ENCODE data around the gene DAPK2. TPM values are rescaled to one million over a fixed set of nuclear protein-coding genes. Genes with fewer than 3 reads are reported as not detected.
A peak's percentile ranks its signal among the peaks of the same experiment; 100 is the strongest.

The DAPK2 gene
- polyA plus RNA-seq, 4 donors, result 4.9 to 6.2 (median 5.1) TPM

- DNase-seq (ENCODE audit: low read depth in 4 of 4, low spot score in 3 of 4), result no peak
Observed at GRCh38 chr15:63879995-63880394, 166.3 kb downstream of the DAPK2 start.

- no peak for DNase-seq (ENCODE audit: low read depth in 4 of 4, low spot score in 3 of 4)
Observed at GRCh38 chr15:63879211-63879610, 167.1 kb downstream of the DAPK2 start.

- DNase-seq (ENCODE audit: low read depth in 4 of 4, low spot score in 3 of 4), result no peak
Observed at GRCh38 chr15:63877713-63878271, 168.5 kb downstream of the DAPK2 start.

GRCh38 chr15:63876085-63876662 is 170.1 kb downstream of the DAPK2 start:
- no peak for DNase-seq (ENCODE audit: low read depth in 4 of 4, low spot score in 3 of 4)

GRCh38 chr15:63874616-63875015 is 171.7 kb downstream of the DAPK2 start:
- no peak for DNase-seq (ENCODE audit: low read depth in 4 of 4, low spot score in 3 of 4)

GRCh38 chr15:63872759-63873510 is 173.3 kb downstream of the DAPK2 start:
- DNase-seq (ENCODE audit: low read depth in 4 of 4, low spot score in 3 of 4), result no peak

GRCh38 chr15:63870487-63871209 is 175.6 kb downstream of the DAPK2 start:
- peak; percentile 76 to 85 (median 84) for DNase-seq (ENCODE audit: low read depth in 4 of 4, low spot score in 3 of 4)

- DNase-seq (ENCODE audit: low read depth in 4 of 4, low spot score in 3 of 4), result no peak
Observed at GRCh38 chr15:63870043-63870394, 176.3 kb downstream of the DAPK2 start.

- no peak for DNase-seq (ENCODE audit: low read depth in 4 of 4, low spot score in 3 of 4)
Observed at GRCh38 chr15:63869371-63870042, 176.8 kb downstream of the DAPK2 start.

- DNase-seq (ENCODE audit: low read depth in 4 of 4, low spot score in 3 of 4), result no peak
Observed at GRCh38 chr15:63864186-63864585, 182.1 kb downstream of the DAPK2 start.

GRCh38 chr15:63861946-63862517 is 184.3 kb downstream of the DAPK2 start:
- no peak for DNase-seq (ENCODE audit: low read depth in 4 of 4, low spot score in 3 of 4)

GRCh38 chr15:63860555-63860954 is 185.7 kb downstream of the DAPK2 start:
- no peak for DNase-seq (ENCODE audit: low read depth in 4 of 4, low spot score in 3 of 4)

- DNase-seq (ENCODE audit: low read depth in 4 of 4, low spot score in 3 of 4), result no peak
Observed at GRCh38 chr15:63860155-63860554, 186.1 kb downstream of the DAPK2 start.

- DNase-seq (ENCODE audit: low read depth in 4 of 4, low spot score in 3 of 4), result no peak
Observed at GRCh38 chr15:63858881-63859280, 187.4 kb downstream of the DAPK2 start.

GRCh38 chr15:63858448-63858847 is 187.8 kb downstream of the DAPK2 start:
- DNase-seq (ENCODE audit: low read depth in 4 of 4, low spot score in 3 of 4), result no peak

- DNase-seq (ENCODE audit: low read depth in 4 of 4, low spot score in 3 of 4), result no peak
Observed at GRCh38 chr15:63857461-63857856, 188.8 kb downstream of the DAPK2 start.

Other genes starting within 250 kb of the DAPK2 start
- gene HERC1, start 212.5 kb downstream of the DAPK2 start, polyA plus RNA-seq (ENCODE audit: insufficient read length in 4 of 4), result 10 to 100 TPM; 52.8 to 64.6 (median 59.1) TPM
- 100 to 1,000 TPM in 3 of 4 donors, 10 to 100 TPM in 1; 91.3 to 111 (median 107) TPM for gene CIAO2A, start 47.4 kb upstream of the DAPK2 start, polyA plus RNA-seq (ENCODE audit: insufficient read length in 4 of 4)
- 100 to 1,000 TPM in 3 of 4 donors, 10 to 100 TPM in 1; 97.5 to 115 (median 104) TPM for gene SNX1, start 49.5 kb upstream of the DAPK2 start, polyA plus RNA-seq (ENCODE audit: insufficient read length in 4 of 4)
- gene SNX22, start 105.2 kb upstream of the DAPK2 start, polyA plus RNA-seq (ENCODE audit: insufficient read length in 4 of 4), result 1 to 10 TPM in 3 of 4 donors, under 1 TPM in 1; 0.82 to 1.6 (median 1.2) TPM
- gene PPIB, start 116.5 kb upstream of the DAPK2 start, polyA plus RNA-seq (ENCODE audit: insufficient read length in 4 of 4), result 100 to 1,000 TPM; 515 to 625 (median 600) TPM

All from right renal pelvis (tissue), 4 donors.